OCI-LY7 (cell line): ENCODE data around the gene SNX22.

Experiments
- EZH2phosphoT487 ChIP-seq: fragments of 200-600 bp; sonication (generic); IDR thresholded peaks from 2 replicates; pipeline ENCODE4 v1.6.1; 2018; ENCODE audit warnings: low read depth, borderline replicate concordance, mild to moderate bottlenecking, mixed run types, antibody characterized with exemption, low read length, moderate library complexity, mixed read lengths
- TF ChIP-seq, protein P1 (sequence below): fragments of 200-600 bp; sonication (generic); conservative IDR thresholded peaks from 2 replicates; pipeline ENCODE4 v1.5.1; 2014; ENCODE audit warnings: mild to moderate bottlenecking, antibody characterized with exemption, low read length, moderate library complexity, mixed read lengths

DNA sequence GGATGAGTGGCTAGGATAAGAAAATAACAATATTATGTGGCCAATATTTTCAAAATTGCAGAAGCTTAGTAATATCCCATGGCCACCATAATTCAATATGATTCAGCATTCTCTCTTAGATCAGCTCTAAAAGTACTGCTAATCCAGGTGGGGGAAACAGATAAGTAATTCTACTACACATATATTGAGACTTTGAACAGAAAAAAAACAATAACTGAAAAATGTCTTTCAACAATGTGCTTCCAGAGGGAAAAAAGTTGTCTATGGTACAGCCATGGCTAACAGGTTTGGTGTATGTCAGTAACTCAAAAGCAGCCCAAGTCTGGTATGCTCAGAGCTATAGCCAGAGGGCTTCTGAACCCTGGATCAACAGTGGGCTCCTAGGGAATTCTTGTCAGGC is 53.7 kb downstream of the SNX22 start:
- TF ChIP-seq, protein P1, sequence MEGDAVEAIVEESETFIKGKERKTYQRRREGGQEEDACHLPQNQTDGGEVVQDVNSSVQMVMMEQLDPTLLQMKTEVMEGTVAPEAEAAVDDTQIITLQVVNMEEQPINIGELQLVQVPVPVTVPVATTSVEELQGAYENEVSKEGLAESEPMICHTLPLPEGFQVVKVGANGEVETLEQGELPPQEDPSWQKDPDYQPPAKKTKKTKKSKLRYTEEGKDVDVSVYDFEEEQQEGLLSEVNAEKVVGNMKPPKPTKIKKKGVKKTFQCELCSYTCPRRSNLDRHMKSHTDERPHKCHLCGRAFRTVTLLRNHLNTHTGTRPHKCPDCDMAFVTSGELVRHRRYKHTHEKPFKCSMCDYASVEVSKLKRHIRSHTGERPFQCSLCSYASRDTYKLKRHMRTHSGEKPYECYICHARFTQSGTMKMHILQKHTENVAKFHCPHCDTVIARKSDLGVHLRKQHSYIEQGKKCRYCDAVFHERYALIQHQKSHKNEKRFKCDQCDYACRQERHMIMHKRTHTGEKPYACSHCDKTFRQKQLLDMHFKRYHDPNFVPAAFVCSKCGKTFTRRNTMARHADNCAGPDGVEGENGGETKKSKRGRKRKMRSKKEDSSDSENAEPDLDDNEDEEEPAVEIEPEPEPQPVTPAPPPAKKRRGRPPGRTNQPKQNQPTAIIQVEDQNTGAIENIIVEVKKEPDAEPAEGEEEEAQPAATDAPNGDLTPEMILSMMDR: no peak
- no peak for TF ChIP-seq EZH2phosphoT487
